ENCODE data around the gene IL2RA.
"Not testable (repeated sequence)": the region's sequence is repeated elsewhere in the genome, so short reads cannot be mapped to it uniquely, and the experiment has no call there.

GRCh38 chr10:6005161-6005804 is 56.9 kb downstream of the IL2RA start:
- TF ChIP-seq CTCF, POLR2A, EP300 (IDR thresholded peaks at IDR 0.05): not testable (repeated sequence)
